T-cell (primary cell): ENCODE results near the gene SKIL. TPM values are rescaled to one million over a fixed set of nuclear protein-coding genes. Genes with fewer than 3 reads are reported as not detected.
A peak's percentile ranks its signal among the peaks of the same experiment; 100 is the strongest.

Experiments
- ATAC-seq, 4 experiments: fragments of 200-7000 bp in 3 of 4; fragments of 150-1000 bp in 1 of 4; cut with Tn5 transposase; replicated peaks in 1 of 4; 1 replicate in 3 of 4; 2 replicates in 1 of 4; pipeline ENCODE4 v1.10.0; 2021; ENCODE audit warnings: moderate library complexity in 3 of 4, mild to moderate bottlenecking in 2 of 4, moderate number of reproducible peaks in 1 of 4
- CTCF ChIA-PET, 2 donors: fragments of 300-600 bp; sonication (Branson Sonifier 250); formaldehyde crosslinking; loops; one replicate each; lab custom pipeline; 2022; ENCODE audit warnings: antibody characterized with exemption in 2 of 2; lab: Charles Lee
- POLR2A ChIA-PET, 2 donors: fragments of 300-600 bp; sonication (Branson Sonifier 250); formaldehyde crosslinking; loops; one replicate each; lab custom pipeline; 2022; ENCODE audit warnings: antibody characterized with exemption in 2 of 2; lab: Charles Lee
- DNase-seq, 35 experiments: peaks; one replicate each; pipeline versions ENCODE4 v3.0.0 to v3.0.0-alpha.2; 2013 to 2023
- H3K27ac ChIP-seq: one replicate; pipeline ENCODE4 v1.5.1; 2013; ENCODE audit warnings: low read length
- H3K27me3 ChIP-seq, 2 experiments: replicated peaks in 1 of 2; 1 replicate in 1 of 2; 2 replicates in 1 of 2; pipeline versions ENCODE4 v1.6.1 to v1.7.0; 2013; ENCODE audit warnings: low read length in 1 of 2, mixed read lengths in 1 of 2; ENCODE audit not compliant: control insufficient read depth in 2 of 2, insufficient read depth in 2 of 2; ENCODE audit errors: extremely low read depth in 1 of 2
- H3K36me3 ChIP-seq, 2 donors: 1 replicate in 1 of 2; 2 replicates in 1 of 2; pipeline versions ENCODE4 v1.6.1 to v1.7.0; 2013; ENCODE audit warnings: low read length in 1 of 2; ENCODE audit not compliant: control insufficient read depth in 2 of 2, insufficient read depth in 1 of 2; ENCODE audit errors: extremely low read depth in 1 of 2
- H3K4me1 ChIP-seq, 2 experiments: 1 replicate in 1 of 2; 2 replicates in 1 of 2; pipeline versions ENCODE4 v1.6.1 to v1.7.0; 2013; ENCODE audit warnings: low read length in 2 of 2, mixed read lengths in 1 of 2; ENCODE audit not compliant: insufficient read depth in 2 of 2, control insufficient read depth in 1 of 2; ENCODE audit errors: extremely low read depth in 1 of 2
- H3K4me3 ChIP-seq, 2 donors: 1 replicate in 1 of 2; 2 replicates in 1 of 2; pipeline versions ENCODE4 v1.5.1 to v1.7.0; 2013; ENCODE audit warnings: mild to moderate bottlenecking in 2 of 2, low read length in 1 of 2, moderate library complexity in 1 of 2; ENCODE audit not compliant: control insufficient read depth in 1 of 2; ENCODE audit errors: extremely low read depth in 1 of 2
- H3K9me3 ChIP-seq: 2 replicates; pipeline ENCODE4 v1.7.0; 2013
- H3K27ac Mint-ChIP-seq, 2 donors: one replicate each; pipeline ENCODE4 v1.8.0; 2020 to 2021; ENCODE audit warnings: mild to moderate bottlenecking in 2 of 2, mixed read lengths in 2 of 2
- H3K27me3 Mint-ChIP-seq, 2 donors: one replicate each; pipeline ENCODE4 v1.8.0; 2021 to 2022; ENCODE audit warnings: mixed read lengths in 2 of 2
- H3K36me3 Mint-ChIP-seq: one replicate; pipeline ENCODE4 v1.8.0; 2021; ENCODE audit warnings: mixed read lengths
- H3K4me1 Mint-ChIP-seq, 3 donors: one replicate each; pipeline ENCODE4 v1.8.0; 2020 to 2022; ENCODE audit warnings: mixed read lengths in 3 of 3, mild to moderate bottlenecking in 1 of 3
- H3K4me3 Mint-ChIP-seq, 3 donors: one replicate each; pipeline ENCODE4 v1.8.0; 2020 to 2022; ENCODE audit warnings: mild to moderate bottlenecking in 3 of 3, mixed read lengths in 3 of 3, moderate library complexity in 3 of 3
- H3K9me3 Mint-ChIP-seq, 3 donors: one replicate each; pipeline ENCODE4 v1.8.0; 2020 to 2022; ENCODE audit warnings: mixed read lengths in 3 of 3
- WGBS: methylation state at CpG from one replicate; pipeline ENCODE4 v1.1.5; 2013; ENCODE audit warnings: missing lambda C conversion rate; ENCODE audit not compliant: insufficient coverage; 5-methylcytosine and 5-hydroxymethylcytosine counted together
- total RNA-seq, 35 experiments: library from RNA in 6 of 35; stranded (reverse) in 6 of 35; fragments of 120-200 nt in 1 of 35; gene quantifications; one replicate each; pipeline versions ENCODE4 v1.2.1 to v1.2.4 and lab custom pipeline; 2013 to 2026

The SKIL gene
- total RNA-seq, 5 donors from 2014 or later (not counting 1 experiment from before 2014, with no cell fraction given): 69.1 to 97.7 (median 78.5) TPM

DNA sequence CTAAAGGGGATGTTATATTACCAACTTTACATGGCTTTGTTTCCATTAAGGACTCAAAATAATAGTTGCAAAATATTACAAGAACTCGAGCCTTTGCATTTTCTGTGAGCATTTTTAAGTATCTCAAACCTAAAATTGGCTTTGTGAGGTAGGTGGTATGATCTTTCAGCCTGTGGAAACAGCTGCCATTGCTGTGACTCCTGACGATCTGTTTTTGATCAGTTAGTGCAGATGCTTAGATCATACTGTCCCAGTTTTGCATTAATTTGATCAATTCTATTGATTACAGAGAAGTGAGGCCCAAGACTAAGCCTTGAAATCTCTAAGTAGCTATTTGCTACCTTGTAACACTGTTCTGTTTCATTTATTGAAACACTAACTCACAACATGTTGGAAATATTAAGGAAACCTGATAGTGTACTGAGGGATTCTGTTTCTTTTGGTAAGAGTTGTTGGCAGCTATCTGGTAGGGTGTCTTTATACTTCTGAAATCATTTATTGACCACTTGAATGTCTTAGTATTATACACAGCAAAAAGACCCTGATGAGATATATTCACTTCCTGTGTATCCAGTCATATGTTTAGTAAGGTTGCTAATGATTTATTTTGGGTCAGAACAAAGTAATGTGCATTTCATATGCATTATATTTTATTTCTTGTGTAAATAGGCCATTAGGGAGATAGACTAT is 14.8 kb downstream of the SKIL start:
- no peaks in the 10 kb centered on the region for H3K9me3 Mint-ChIP-seq
- no peak overlapping the region for H3K4me3 Mint-ChIP-seq
- WGBS: no CpG with 5 or more reads among the region's 2 CpGs
- ChIA-PET POLR2A (interaction anchor here in 1 of 2 donors (0.5 to 1.1 kb wide), 2 partner anchors 9 to 506 kb away, joined by 3 to 5 read pairs; no protein-coding TSS in a partner anchor), CTCF (interaction anchor here in 1 of 2 donors (0.6 kb wide), 1 partner anchor 158 kb away, joined by 3 read pairs; no protein-coding TSS in a partner anchor)
- H3K4me3 ChIP-seq: no peak overlapping the region
- H3K4me1 Mint-ChIP-seq: peaks cover 40 to 60% (median 55%) of the 10 kb centered on the region in 3 donors
- DNase-seq (no peak), ATAC-seq (peak in 1 of 4 experiments; percentile 17)
- no peaks in the 10 kb centered on the region for H3K27me3 ChIP-seq
- H3K9me3 ChIP-seq: no peaks in the 10 kb centered on the region
- no peaks in the 10 kb centered on the region for H3K27me3 Mint-ChIP-seq
- no peak overlapping the region for H3K27ac ChIP-seq
- peaks cover 0 to 6% of the 10 kb centered on the region in 2 donors for H3K36me3 ChIP-seq
- peaks cover 11% of the 10 kb centered on the region for H3K36me3 Mint-ChIP-seq
- peak overlapping the region in 1 of 2 donors; percentile 49 for H3K27ac Mint-ChIP-seq
- peaks cover 0 to 3% of the 10 kb centered on the region in 2 experiments for H3K4me1 ChIP-seq

GRCh38 chr3:170383567-170383966 is 26.1 kb downstream of the SKIL start:
- no peaks in the 10 kb centered on the region for H3K27me3 Mint-ChIP-seq
- no peak for DNase-seq
- H3K4me3 Mint-ChIP-seq: no peak overlapping the region
- WGBS: no CpG with 5 or more reads among the region's 1 CpG
- Histone ChIP-seq H3K27me3 (no peaks in the 10 kb centered on the region), H3K9me3 (no peaks in the 10 kb centered on the region), H3K27ac (no peak overlapping the region), H3K4me3 (no peak overlapping the region), H3K36me3 (peaks cover 5 to 34% of the 10 kb centered on the region in 2 donors), H3K4me1 (no peaks in the 10 kb centered on the region)
- no peak for ATAC-seq
- peaks cover 48% of the 10 kb centered on the region for H3K36me3 Mint-ChIP-seq
- H3K9me3 Mint-ChIP-seq: no peaks in the 10 kb centered on the region
- peaks cover 11 to 19% (median 14%) of the 10 kb centered on the region in 3 donors for H3K4me1 Mint-ChIP-seq
- peak overlapping the region in 1 of 2 donors; percentile 8 for H3K27ac Mint-ChIP-seq
- ChIA-PET POLR2A (interaction anchor here (0.7 to 1.2 kb wide), 2 partner anchors 8 to 30 kb away, joined by 3 to 9 read pairs; no protein-coding TSS in a partner anchor), CTCF (interaction anchor here in 1 of 2 donors (0.9 kb wide), 1 partner anchor 9 kb away, joined by 5 read pairs; no protein-coding TSS in a partner anchor)

- Histone ChIP-seq H3K9me3 (no peaks in the 10 kb centered on the region), H3K36me3 (peaks cover 2 to 37% of the 10 kb centered on the region in 2 donors), H3K4me3 (no peak overlapping the region), H3K27ac (no peak overlapping the region), H3K4me1 (no peaks in the 10 kb centered on the region), H3K27me3 (no peaks in the 10 kb centered on the region)
- ATAC-seq (no peak), DNase-seq (no peak)
- ChIA-PET CTCF (interaction anchor here in 1 of 2 donors (0.5 to 1.2 kb wide), 2 partner anchors 26 to 669 kb away, joined by 3 to 6 read pairs; no protein-coding TSS in a partner anchor), POLR2A (interaction anchor here in 1 of 2 donors (0.6 to 2.1 kb wide), 2 partner anchors 28 to 577 kb away, joined by 6 to 7 read pairs; partner anchors contain the start of gene SKIL)
- no peak overlapping the region for H3K4me3 Mint-ChIP-seq
- H3K9me3 Mint-ChIP-seq: no peaks in the 10 kb centered on the region
- peaks cover 10 to 11% (median 10%) of the 10 kb centered on the region in 3 donors for H3K4me1 Mint-ChIP-seq
- H3K27ac Mint-ChIP-seq: no peak overlapping the region
- peaks cover 53% of the 10 kb centered on the region for H3K36me3 Mint-ChIP-seq
- no peaks in the 10 kb centered on the region for H3K27me3 Mint-ChIP-seq
- 83% methylated on average over 2 of the region's 3 CpGs for WGBS
Observed at GRCh38 chr3:170386468-170386867, 29.0 kb downstream of the SKIL start.

- peaks cover 61% of the 10 kb centered on the region for H3K36me3 Mint-ChIP-seq
- H3K4me3 Mint-ChIP-seq: no peak overlapping the region
- ChIA-PET CTCF (interaction anchor here in 1 of 2 donors (0.7 kb wide), 1 partner anchor 373 kb away, joined by 4 read pairs; no protein-coding TSS in a partner anchor), POLR2A (interaction anchor here in 1 of 2 donors (0.7 kb wide), 1 partner anchor 184 kb away, joined by 3 read pairs; no protein-coding TSS in a partner anchor)
- DNase-seq (no peak), ATAC-seq (no peak)
- H3K27me3 Mint-ChIP-seq: no peaks in the 10 kb centered on the region
- H3K4me1 Mint-ChIP-seq: peaks cover 14 to 17% (median 16%) of the 10 kb centered on the region in 3 donors
- no peaks in the 10 kb centered on the region for H3K9me3 ChIP-seq
- no peak overlapping the region for H3K4me3 ChIP-seq
- H3K27ac ChIP-seq: no peak overlapping the region
- no peaks in the 10 kb centered on the region for H3K27me3 ChIP-seq
- H3K9me3 Mint-ChIP-seq: no peaks in the 10 kb centered on the region
- no peaks in the 10 kb centered on the region for H3K4me1 ChIP-seq
- H3K36me3 ChIP-seq: peaks cover 2 to 41% of the 10 kb centered on the region in 2 donors
- H3K27ac Mint-ChIP-seq: no peak overlapping the region
Observed at GRCh38 chr3:170387950-170388349, 30.4 kb downstream of the SKIL start.

DNA sequence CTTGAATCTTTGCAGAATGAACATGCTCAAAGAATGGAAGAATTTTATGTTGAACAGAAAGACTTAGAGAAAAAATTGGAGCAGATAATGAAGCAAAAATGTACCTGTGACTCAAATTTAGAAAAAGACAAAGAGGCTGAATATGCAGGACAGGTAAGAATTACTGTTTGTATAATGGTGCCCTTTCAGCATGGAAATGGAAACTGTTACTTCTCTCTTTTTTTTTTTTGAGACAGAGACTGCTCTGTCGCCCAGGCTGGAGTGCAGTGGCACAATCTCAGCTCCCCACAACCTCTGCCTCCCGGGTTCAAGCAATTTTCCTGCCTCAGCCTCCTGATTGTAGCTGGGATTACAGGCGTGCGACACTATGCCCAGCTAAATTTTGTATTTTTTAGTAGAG is 33.6 kb downstream of the SKIL start:
- no peak overlapping the region for H3K27ac Mint-ChIP-seq
- CTCF ChIA-PET: interaction anchor here in 1 of 2 donors (0.7 to 1.0 kb wide), 3 partner anchors 20 to 246 kb away, joined by 3 to 5 read pairs (median 3); no protein-coding TSS in a partner anchor
- no peaks in the 10 kb centered on the region for H3K9me3 Mint-ChIP-seq

GRCh38 chr3:170397685-170398084 is 40.2 kb downstream of the SKIL start:
- Histone ChIP-seq H3K4me1 (no peaks in the 10 kb centered on the region), H3K27ac (no peak overlapping the region), H3K9me3 (peaks cover 2% of the 10 kb centered on the region), H3K36me3 (no peaks in the 10 kb centered on the region), H3K27me3 (no peaks in the 10 kb centered on the region), H3K4me3 (no peak overlapping the region)
- CTCF ChIA-PET: interaction anchor here in 1 of 2 donors (0.6 kb wide), 1 partner anchor 89 kb away, joined by 6 read pairs; no protein-coding TSS in a partner anchor
- Mint-ChIP-seq H3K27ac (no peak overlapping the region), H3K4me3 (no peak overlapping the region), H3K9me3 (peaks cover 0 to 4% (median 0%) of the 10 kb centered on the region in 3 donors), H3K27me3 (no peaks in the 10 kb centered on the region), H3K36me3 (no peaks in the 10 kb centered on the region), H3K4me1 (peaks cover 1 to 6% (median 4%) of the 10 kb centered on the region in 3 donors)
- DNase-seq: no peak
- ATAC-seq: no peak
- POLR2A ChIA-PET: interaction anchor here in 1 of 2 donors (0.6 kb wide), 1 partner anchor 296 kb away, joined by 3 read pairs; no protein-coding TSS in a partner anchor
- WGBS: 100% methylated on average over 3 of the region's 6 CpGs

More for the DNA sequence above, 33.6 kb downstream of the SKIL start:
- Histone ChIP-seq H3K27me3 (no peaks in the 10 kb centered on the region), H3K36me3 (peaks cover 2 to 31% of the 10 kb centered on the region in 2 donors), H3K27ac (no peak overlapping the region), H3K4me1 (no peaks in the 10 kb centered on the region), H3K4me3 (no peak overlapping the region), H3K9me3 (no peaks in the 10 kb centered on the region)
- DNase-seq: no peak
- Mint-ChIP-seq H3K4me3 (no peak overlapping the region), H3K36me3 (peaks cover 38% of the 10 kb centered on the region), H3K4me1 (peaks cover 5 to 9% (median 7%) of the 10 kb centered on the region in 3 donors), H3K27me3 (no peaks in the 10 kb centered on the region)
- 75% methylated on average over 1 of the region's 4 CpGs for WGBS
- ATAC-seq: no peak
- POLR2A ChIA-PET: interaction anchor here in 1 of 2 donors (0.7 to 1.1 kb wide), 2 partner anchors 8 to 28 kb away, joined by 3 to 4 read pairs; no protein-coding TSS in a partner anchor
